Measurements from ENCODE around the gene KANSL1. TPM values are rescaled to one million over a fixed set of nuclear protein-coding genes. Genes with fewer than 3 reads are reported as not detected.

The KANSL1 gene
- total and polyA plus RNA-seq, 10 of the 15 experiments (the other 5 are each of a cell fraction or from before 2014, with no cell fraction given): 4.7 to 60.6 (median 28.0) TPM

DNA sequence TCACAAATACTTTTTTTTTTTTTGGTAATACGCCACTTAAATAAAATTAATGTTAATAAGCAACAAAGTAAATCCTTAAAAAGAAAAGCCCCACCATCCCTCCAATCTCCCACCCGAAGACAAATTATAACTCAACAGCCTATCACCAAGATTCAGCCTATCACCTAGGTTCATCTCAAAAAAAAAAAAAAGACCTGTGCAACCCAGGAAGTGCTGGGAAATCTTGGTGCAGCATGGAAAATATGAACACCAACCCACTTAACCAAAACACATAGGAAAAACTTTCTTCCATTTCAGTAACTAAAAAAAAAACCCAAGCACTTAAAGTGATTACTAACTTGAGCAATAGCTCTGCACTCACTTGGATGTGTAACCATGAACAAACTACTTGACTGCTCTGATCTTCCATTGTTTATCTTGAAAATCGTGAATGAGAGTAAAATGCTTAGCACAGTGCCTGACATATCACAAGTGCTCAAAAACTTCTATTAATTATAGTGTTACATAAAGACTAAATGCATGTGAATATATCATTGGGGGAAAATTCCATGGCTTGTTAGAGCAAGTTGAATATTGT is 103.8 kb downstream of the KANSL1 start (continued):
- no peak for TF ChIP-seq WRNIP1 (IDR thresholded peaks at IDR 0.05; ENCODE audit: borderline replicate concordance, low read depth, low read length)
- no peak for TF ChIP-seq RELA (IDR thresholded peaks at IDR 0.05; ENCODE audit: borderline replicate concordance, partially characterized antibody)
- TF ChIP-seq, protein P1, sequence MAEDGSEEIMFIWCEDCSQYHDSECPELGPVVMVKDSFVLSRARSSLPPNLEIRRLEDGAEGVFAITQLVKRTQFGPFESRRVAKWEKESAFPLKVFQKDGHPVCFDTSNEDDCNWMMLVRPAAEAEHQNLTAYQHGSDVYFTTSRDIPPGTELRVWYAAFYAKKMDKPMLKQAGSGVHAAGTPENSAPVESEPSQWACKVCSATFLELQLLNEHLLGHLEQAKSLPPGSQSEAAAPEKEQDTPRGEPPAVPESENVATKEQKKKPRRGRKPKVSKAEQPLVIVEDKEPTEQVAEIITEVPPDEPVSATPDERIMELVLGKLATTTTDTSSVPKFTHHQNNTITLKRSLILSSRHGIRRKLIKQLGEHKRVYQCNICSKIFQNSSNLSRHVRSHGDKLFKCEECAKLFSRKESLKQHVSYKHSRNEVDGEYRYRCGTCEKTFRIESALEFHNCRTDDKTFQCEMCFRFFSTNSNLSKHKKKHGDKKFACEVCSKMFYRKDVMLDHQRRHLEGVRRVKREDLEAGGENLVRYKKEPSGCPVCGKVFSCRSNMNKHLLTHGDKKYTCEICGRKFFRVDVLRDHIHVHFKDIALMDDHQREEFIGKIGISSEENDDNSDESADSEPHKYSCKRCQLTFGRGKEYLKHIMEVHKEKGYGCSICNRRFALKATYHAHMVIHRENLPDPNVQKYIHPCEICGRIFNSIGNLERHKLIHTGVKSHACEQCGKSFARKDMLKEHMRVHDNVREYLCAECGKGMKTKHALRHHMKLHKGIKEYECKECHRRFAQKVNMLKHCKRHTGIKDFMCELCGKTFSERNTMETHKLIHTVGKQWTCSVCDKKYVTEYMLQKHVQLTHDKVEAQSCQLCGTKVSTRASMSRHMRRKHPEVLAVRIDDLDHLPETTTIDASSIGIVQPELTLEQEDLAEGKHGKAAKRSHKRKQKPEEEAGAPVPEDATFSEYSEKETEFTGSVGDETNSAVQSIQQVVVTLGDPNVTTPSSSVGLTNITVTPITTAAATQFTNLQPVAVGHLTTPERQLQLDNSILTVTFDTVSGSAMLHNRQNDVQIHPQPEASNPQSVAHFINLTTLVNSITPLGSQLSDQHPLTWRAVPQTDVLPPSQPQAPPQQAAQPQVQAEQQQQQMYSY (CRISPR knock-in tag; IDR thresholded peaks at IDR 0.05): no peak
- TF ChIP-seq ASH2L (IDR thresholded peaks at IDR 0.05; ENCODE audit: borderline replicate concordance, low read depth): no peak
- TF ChIP-seq HDAC2 (IDR thresholded peaks at IDR 0.05): no peak
- no peak for TF ChIP-seq NRF1 (conservative IDR thresholded peaks at IDR 0.05; ENCODE audit: low read depth, low read length)

DNA sequence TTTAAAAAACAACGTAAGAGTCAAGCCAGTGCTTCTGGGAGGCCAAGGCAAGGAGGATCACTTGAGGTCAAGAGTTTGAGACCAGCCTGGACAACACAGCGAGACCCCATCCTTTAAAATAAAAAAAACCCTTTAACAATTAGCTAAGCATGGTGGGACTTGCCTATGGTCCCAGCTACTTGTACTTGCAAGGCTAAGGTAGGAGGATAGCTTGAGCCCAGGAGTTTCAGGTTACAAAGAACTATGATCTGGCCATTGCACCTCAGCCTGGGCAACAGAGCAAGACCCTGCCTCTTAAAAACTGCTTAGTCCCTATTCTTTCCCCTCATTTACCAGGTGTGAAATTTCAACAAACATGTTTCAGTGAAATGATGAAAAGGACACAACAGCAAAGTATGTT is 104.6 kb downstream of the KANSL1 start:
- intact Hi-C loops (cut with micrococcal nuclease; ENCODE audit: unreplicated experiment): no loop called here
- no peaks in the 10 kb centered on the region for H3K27me3 ChIP-seq (replicated peaks in 1 of 2; ENCODE audit: control insufficient read depth in 2 of 2, insufficient read depth in 2 of 2, low read length in 1 of 2)
- SMC1A ChIA-PET (ENCODE audit: uncharacterized antibody, unreplicated experiment): interaction anchor here (0.7 to 5.6 kb wide), 12 partner anchors 11 to 101 kb away, joined by 3 to 44 read pairs (median 5); no protein-coding TSS in a partner anchor
- no peak overlapping the region for H3K9ac ChIP-seq (ENCODE audit: control insufficient read depth, insufficient read depth, low read length)
- peaks cover 28% of the 10 kb centered on the region for H3K79me2 ChIP-seq (ENCODE audit: control insufficient read depth, insufficient read depth, low read length)
- H3K27ac ChIP-seq (ENCODE audit: control insufficient read depth, insufficient read depth): no peak overlapping the region
- H4K20me1 ChIP-seq (ENCODE audit: control insufficient read depth, insufficient read depth): no peaks in the 10 kb centered on the region
- CTCF ChIA-PET: interaction anchor here (0.7 to 5.1 kb wide), 9 partner anchors 9 to 181 kb away, joined by 3 to 41 read pairs (median 4); partner anchors contain the start of gene KANSL1
- DNase-seq (ENCODE audit: low read depth, low spot score): no peak
- WGBS (ENCODE audit: insufficient coverage, insufficient replicate concordance, low lambda C conversion rate, missing lambda C conversion rate): 98% methylated on average over 2 of the region's 2 CpGs
- RAD21 ChIA-PET (ENCODE audit: unreplicated experiment): interaction anchor here (1.0 to 1.3 kb wide), 4 partner anchors 12 to 74 kb away, joined by 3 to 6 read pairs (median 3); no protein-coding TSS in a partner anchor
- peaks cover 7 to 13% of the 10 kb centered on the region in 2 experiments for H3K36me3 ChIP-seq (ENCODE audit: control insufficient read depth in 2 of 2, insufficient read depth in 2 of 2, low read length in 1 of 2)
- in situ Hi-C loops (cut with MboI): no loop called here
- no peaks in the 10 kb centered on the region for H3K9me3 ChIP-seq (replicated peaks; ENCODE audit: control insufficient read depth, insufficient read depth, low read length)
- POLR2A ChIA-PET: interaction anchor here (0.6 to 1.5 kb wide), 3 partner anchors 62 to 175 kb away, joined by 4 to 6 read pairs (median 4); no protein-coding TSS in a partner anchor
- H2AFZ ChIP-seq (ENCODE audit: control insufficient read depth, low read depth, low read length): no peak overlapping the region
- H3K4me3 ChIP-seq: no peak overlapping the region
- peak; percentile 41 for FAIRE-seq
- ATAC-seq: no peak
- no TSS peak for BruUV-seq (replicated peaks)
- no peaks in the 10 kb centered on the region for H3K4me1 ChIP-seq (ENCODE audit: control insufficient read depth, insufficient read depth, low read length)
- no peak overlapping the region for H3K4me2 ChIP-seq (ENCODE audit: control insufficient read depth, insufficient read depth)
- TF ChIP-seq LARP7 (IDR thresholded peaks at IDR 0.05) (no peak), TAF1 (IDR thresholded peaks at IDR 0.05; ENCODE audit: borderline replicate concordance, low read depth, low read length) (no peak), MTA3 (IDR thresholded peaks at IDR 0.05; ENCODE audit: borderline replicate concordance, low read length) (no peak), STAT1 (conservative IDR thresholded peaks at IDR 0.05) (no peak), SMC3 (IDR thresholded peaks at IDR 0.05; ENCODE audit: borderline replicate concordance, low read length) (no peak)
- TF ChIP-seq, protein P2, sequence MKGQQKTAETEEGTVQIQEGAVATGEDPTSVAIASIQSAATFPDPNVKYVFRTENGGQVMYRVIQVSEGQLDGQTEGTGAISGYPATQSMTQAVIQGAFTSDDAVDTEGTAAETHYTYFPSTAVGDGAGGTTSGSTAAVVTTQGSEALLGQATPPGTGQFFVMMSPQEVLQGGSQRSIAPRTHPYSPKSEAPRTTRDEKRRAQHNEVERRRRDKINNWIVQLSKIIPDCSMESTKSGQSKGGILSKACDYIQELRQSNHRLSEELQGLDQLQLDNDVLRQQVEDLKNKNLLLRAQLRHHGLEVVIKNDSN (IDR thresholded peaks at IDR 0.05; ENCODE audit: borderline replicate concordance, extremely low read length, insufficient read depth, low read depth, low read length): no peak
- TF ChIP-seq, protein P3, sequence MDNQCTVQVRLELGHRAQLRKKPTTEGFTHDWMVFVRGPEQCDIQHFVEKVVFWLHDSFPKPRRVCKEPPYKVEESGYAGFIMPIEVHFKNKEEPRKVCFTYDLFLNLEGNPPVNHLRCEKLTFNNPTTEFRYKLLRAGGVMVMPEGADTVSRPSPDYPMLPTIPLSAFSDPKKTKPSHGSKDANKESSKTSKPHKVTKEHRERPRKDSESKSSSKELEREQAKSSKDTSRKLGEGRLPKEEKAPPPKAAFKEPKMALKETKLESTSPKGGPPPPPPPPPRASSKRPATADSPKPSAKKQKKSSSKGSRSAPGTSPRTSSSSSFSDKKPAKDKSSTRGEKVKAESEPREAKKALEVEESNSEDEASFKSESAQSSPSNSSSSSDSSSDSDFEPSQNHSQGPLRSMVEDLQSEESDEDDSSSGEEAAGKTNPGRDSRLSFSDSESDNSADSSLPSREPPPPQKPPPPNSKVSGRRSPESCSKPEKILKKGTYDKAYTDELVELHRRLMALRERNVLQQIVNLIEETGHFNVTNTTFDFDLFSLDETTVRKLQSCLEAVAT (IDR thresholded peaks at IDR 0.05): no peak
- TF ChIP-seq, protein P4, sequence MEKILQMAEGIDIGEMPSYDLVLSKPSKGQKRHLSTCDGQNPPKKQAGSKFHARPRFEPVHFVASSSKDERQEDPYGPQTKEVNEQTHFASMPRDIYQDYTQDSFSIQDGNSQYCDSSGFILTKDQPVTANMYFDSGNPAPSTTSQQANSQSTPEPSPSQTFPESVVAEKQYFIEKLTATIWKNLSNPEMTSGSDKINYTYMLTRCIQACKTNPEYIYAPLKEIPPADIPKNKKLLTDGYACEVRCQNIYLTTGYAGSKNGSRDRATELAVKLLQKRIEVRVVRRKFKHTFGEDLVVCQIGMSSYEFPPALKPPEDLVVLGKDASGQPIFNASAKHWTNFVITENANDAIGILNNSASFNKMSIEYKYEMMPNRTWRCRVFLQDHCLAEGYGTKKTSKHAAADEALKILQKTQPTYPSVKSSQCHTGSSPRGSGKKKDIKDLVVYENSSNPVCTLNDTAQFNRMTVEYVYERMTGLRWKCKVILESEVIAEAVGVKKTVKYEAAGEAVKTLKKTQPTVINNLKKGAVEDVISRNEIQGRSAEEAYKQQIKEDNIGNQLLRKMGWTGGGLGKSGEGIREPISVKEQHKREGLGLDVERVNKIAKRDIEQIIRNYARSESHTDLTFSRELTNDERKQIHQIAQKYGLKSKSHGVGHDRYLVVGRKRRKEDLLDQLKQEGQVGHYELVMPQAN (conservative IDR thresholded peaks at IDR 0.05): no peak
